ENCODE results near the gene DAO.

DAO gene

GRCh38 chr12:108921946-108922345, 42.1 kb downstream of the DAO start:
- no peak for DNase-seq (ENCODE audit: extremely low read depth, low read depth)
- TF ChIP-seq CTCF (IDR thresholded peaks at IDR 0.05; ENCODE audit: low read depth, low read length): no peak

GRCh38 chr12:108922918-108923317, 43.0 kb downstream of the DAO start:
- no peak for TF ChIP-seq CTCF (IDR thresholded peaks at IDR 0.05; ENCODE audit: low read depth, low read length)
- no peak for DNase-seq (ENCODE audit: extremely low read depth, low read depth)

- no peak for DNase-seq (ENCODE audit: extremely low read depth, low read depth)
- no peak for TF ChIP-seq CTCF (IDR thresholded peaks at IDR 0.05; ENCODE audit: low read depth, low read length)
Observed at GRCh38 chr12:108928695-108929094, 48.8 kb downstream of the DAO start.

DNA sequence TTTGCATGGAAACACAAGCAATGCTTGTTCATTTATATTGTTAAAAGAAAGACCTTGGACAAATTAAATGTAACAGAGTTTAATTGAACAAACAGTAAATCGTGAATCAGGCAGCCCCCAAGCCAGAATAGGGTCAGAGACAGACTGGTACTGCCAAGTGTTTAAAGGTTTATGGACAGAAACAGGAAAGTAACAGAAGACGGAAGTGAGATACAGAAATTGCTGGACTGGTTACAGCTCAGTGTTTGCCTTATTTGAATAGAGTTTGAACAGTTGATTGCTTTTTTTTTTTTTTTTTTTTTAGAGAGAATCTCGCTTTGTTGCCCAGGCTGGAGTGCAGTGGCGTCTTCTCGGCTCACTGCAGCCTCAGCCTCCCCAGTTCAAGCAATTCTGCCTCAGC, 50.3 kb downstream of the DAO start:
- TF ChIP-seq CTCF (IDR thresholded peaks at IDR 0.05; ENCODE audit: low read depth, low read length): no peak
- no peak for DNase-seq (ENCODE audit: extremely low read depth, low read depth)

GRCh38 chr12:108930756-108931155, 50.9 kb downstream of the DAO start:
- no peak for TF ChIP-seq CTCF (IDR thresholded peaks at IDR 0.05; ENCODE audit: low read depth, low read length)
- DNase-seq (ENCODE audit: extremely low read depth, low read depth): no peak

DNA sequence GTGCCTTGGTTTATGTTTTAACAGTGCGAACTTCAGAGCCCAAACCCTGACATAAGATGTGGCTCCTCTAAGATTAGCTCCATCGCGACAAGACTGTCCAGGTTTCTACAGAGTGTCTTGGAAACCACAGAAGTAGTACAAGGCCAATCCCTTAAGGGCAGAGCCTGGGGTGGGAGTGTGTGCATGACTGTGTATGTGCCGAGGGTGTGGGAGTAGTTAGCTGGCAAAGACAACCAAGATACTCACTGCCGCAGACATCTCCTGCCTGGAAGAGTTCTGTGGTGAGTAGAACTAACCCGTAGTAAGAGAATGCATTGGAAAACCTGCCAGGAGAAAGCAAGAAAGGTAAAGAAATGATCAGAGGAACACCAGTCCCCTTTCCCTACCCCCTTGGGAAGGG, 54.1 kb downstream of the DAO start:
- DNase-seq (ENCODE audit: extremely low read depth, low read depth): no peak
- TF ChIP-seq CTCF (IDR thresholded peaks at IDR 0.05; ENCODE audit: low read depth, low read length): no peak

DNA sequence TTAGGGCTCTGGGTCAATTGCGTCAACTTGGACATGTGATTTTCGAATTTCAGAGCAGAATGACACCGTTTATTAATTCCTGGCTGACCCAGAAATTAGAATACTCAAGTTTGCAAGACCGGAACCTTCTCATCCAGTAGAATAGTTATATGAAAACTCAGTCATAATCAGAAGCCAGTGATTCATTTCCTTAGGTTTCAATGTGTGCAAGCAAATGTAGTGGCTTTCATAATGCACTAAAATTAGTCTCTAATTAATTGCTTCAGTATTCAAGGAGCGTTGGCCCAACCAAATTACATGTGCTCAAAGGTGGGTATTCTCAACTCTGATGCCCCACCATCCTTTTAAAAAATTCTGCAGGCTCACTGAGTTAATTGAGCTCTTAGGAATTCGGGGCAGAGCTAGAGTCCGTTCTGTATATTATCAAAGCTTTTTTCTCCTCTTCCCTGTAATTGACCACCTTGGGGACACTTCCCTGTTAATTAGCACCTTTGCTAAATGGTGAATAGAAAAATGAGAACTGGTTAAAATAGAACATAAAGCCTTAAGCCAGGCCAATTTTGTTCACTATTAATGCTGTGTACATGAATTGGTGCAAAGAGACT, 55.4 kb downstream of the DAO start:
- DNase-seq (ENCODE audit: extremely low read depth, low read depth): no peak

More for the DNA sequence above, 55.4 kb downstream of the DAO start:
- TF ChIP-seq CTCF (IDR thresholded peaks at IDR 0.05; ENCODE audit: low read depth, low read length): no peak

All from AG09319 (cell line).